UCSD-AML1 (cell line): ENCODE measurements around the gene AHDC1.
A peak's percentile ranks its signal among the peaks of the same experiment; 100 is the strongest.

ENCODE experiments used
- DNase-seq: peaks from one replicate; lab custom pipeline; 2025; ENCODE audit not compliant: unreplicated experiment; lab: John Stamatoyannopoulos, UW

AHDC1 gene

GRCh38 chr1:27614625-27615344 lies 10.8 kb upstream of the AHDC1 start:
- DNase-seq = no peak

- no peak for DNase-seq
Measured at GRCh38 chr1:27614043-27614624, 10.2 kb upstream of the AHDC1 start.

- no peak for DNase-seq
Measured at GRCh38 chr1:27612718-27613117, 8.8 kb upstream of the AHDC1 start.

DNA sequence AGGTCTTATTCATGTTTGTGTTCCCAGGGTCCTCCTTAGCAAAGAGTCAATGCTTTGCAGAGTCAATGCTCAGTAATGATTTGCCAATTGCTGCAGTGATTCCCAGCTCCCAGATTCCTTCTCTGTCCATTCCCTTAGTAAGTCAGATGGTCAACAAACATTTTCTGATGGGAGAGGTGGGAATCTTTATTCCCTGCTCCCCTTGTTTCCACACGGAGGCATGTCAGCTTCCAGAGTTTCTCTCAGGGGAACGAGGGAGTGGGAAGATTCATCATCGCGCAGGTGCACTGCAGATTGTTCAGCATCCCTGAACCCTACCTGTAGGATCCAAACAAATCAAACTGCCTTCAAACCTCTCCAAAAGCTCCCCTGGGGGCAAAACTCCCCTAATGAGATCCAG lies 7.5 kb upstream of the AHDC1 start:
- DNase-seq = no peak

DNA sequence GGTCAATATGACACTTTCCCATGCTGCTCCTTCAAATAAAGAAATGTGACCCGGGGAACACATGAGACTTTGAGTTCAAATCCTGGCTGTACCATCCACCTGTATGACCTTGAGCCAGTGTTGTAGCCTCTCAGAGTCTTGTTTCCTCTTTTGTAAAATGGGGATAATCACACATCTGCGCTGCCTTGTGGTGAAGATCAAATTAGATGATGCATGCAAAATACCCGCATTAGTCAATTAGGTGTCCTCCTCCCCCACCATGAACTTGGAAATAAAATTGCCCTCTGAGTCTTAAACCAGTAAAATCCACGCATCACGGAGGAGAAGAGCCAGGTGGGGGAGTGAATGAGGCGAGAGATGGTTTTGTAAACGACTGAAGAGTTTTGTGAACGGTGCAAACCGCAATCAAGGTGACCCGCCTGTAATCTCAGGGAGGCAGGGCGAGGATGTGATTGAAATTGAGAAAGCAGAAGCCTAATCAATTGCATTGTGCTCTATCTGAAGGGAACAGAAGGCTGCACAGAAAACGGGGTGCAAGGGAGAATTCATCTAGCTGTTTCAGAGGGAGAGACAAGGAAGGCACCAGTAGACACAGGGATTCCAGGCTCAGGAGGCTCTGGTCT lies 5.8 kb upstream of the AHDC1 start:
- no peak for DNase-seq

- no peak for DNase-seq
Measured at GRCh38 chr1:27609210-27609555, 5.2 kb upstream of the AHDC1 start.

DNA sequence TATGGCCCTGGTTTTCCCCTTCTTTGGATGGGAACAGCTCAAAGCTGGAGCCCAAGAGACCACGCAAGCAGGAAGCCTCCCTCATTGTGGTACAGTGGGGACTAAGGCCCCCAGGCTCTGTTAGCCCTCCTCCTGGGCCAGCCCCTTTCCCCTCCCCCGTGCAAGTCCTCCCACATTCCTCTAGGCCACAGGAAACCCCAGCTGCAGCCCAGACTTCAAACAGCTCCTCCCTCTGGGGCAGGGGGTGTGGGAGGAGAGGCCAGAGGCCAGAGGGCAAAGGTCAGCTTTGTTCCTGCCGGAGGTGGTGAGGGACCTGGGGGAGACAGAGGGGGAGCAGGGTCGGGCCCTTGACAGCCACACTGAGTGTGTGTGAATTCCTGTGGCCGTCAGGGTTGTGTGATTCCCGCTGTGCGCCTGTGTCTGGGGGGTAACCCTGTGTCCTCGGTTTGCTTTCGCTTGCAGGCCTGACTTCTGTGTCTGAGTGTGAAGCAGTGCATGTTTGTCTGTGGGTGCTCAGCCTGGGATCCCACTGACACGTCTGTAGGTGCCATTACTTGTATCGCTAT lies 3.4 kb upstream of the AHDC1 start:
- DNase-seq = peak; percentile 76

DNA sequence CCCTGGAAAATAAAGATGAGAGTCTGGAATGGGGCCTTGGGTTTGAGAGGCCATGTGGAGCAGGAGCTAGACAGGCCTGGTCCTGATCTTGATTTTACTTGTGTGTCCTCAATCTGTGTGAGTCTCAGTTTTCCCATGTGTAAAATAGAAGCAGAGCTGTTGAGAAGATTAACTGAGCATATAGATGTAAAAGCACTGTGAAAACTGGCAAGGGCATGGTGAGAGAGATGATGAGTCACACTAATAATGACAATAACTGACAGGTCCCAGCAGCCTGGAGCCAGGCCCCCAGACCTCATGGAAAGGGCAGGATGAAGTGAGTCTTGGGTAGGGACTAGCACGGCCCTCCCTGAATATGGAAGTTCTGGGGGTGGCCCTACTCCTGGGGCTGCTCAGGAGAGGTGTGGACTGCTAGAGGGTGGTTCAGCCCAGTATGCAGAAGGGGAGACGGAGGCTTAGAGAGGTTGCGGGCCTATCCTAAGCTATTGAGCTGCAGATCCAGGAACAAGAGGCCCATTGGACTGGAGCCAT lies 2.8 kb upstream of the AHDC1 start:
- DNase-seq = no peak

- DNase-seq = peak; percentile 63
Measured at GRCh38 chr1:27605796-27606707, 2.1 kb upstream of the AHDC1 start.

DNA sequence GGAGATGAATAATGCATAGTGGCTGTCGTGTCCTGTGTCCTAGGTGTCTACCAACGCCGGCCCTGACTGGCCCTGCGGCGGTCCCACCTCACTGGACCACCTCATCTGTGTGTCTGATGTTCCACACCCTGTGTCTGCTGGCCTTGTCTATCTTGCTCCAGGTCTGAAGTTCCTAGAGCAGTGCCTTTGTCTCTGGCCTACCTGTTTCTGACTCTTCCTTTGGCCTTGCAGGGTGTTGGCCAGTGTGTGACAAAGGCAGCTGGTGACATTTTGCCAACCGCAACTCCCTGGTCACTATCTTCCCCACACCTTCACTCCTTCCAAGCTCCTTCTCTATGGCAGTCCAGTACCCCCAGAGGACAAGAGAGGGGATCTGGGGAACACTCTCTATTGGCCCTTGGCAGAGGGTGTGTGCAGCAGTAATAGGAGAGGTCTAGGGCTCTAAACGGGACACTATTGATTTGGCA lies 1.4 kb upstream of the AHDC1 start:
- DNase-seq = no peak

- no peak for DNase-seq
Measured at GRCh38 chr1:27604579-27605299, 795 bp upstream of the AHDC1 start.

DNA sequence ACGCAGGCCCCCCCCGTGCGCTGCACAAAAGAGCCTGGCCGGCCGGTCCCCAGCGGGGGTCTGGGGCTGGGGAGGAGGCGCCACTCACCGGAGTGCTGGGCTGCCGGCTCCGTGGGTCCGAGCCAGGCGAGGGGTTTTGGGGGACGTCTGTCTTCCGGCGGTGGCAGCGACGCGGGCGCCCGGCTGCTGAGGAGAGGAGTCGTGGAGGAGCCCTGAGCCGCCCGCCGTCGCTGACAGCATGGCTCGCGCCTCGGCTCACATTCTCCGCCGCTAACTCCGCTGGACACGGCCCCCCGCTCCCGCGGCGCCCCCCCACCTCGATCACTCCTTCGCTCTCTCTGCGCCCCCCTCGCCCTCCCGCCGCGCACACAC lies 649 bp downstream of the AHDC1 start:
- DNase-seq = no peak

GRCh38 chr1:27602462-27603308 lies 1.3 kb downstream of the AHDC1 start:
- peak; percentile 37 for DNase-seq

- peak; percentile 79 for DNase-seq
Measured at GRCh38 chr1:27601771-27602461, 2.0 kb downstream of the AHDC1 start.

DNA sequence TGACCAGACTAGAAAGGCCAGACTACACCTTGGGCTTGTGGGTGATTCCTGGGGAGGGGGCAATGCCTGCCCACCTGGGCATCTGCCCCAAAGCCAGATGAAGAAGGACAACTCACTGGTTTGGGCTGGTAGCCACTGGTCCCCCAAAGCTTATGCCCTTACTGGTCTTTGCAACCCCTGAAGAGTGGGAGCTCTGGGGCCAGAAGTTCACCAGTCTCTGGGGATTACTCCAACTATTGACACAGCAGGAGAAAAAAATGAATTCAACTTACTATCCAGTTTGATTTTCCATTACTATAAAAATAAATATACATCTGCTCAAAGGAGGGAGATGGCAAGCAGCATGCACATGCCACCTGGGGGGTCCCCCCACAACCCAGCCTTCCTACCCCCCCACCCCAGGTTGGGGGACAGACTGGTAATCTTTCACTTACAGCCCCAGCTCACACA lies 2.6 kb downstream of the AHDC1 start:
- no peak for DNase-seq

GRCh38 chr1:27600498-27601175 lies 3.3 kb downstream of the AHDC1 start:
- peak; percentile 36 for DNase-seq

DNA sequence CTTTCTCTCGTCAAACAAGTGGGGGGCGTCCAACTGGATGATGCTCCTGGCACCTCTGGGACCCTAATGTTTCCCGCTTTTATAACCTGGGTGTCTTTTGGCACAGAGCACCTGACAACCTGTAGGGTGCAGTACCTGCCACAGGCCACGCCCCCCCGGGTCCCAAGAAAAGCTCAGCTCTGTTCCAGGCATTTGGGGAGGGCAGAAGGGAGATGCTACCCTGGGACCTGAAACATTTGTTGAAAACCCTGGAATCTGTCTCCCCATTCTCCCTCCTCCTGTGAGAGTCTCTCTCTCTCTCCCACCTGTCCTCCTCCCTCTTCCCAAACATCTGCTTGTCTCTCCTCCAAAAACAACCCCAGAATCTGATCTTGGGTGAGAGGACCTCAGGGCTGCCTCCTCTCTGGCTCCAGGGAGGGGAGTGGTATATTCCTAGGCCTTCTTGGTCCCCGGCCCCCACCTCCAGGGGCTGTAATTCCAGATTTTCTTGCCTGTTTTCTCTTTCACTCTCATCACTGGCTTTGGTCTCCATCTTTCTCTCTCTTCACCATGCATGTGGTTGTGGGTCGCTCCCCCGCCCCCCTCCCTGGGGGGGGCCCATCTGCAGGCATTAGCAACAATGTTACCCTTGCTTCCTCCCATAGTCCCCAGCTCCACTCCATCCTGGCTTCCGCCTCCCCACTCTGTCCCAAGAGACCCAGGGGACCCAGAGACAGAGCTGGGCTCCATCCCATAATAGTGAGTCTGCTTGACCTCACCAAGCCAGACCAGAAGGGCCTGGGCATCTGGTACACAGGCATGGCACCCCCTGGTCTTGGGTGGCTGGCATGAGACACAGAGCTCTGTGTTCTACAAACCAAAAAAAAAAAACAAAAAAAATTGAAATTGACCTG lies 4.1 kb downstream of the AHDC1 start:
- no peak for DNase-seq
